Glutamatergic neuron (in vitro differentiated cells): Measurements from ENCODE around the gene AGAP4. TPM values are rescaled to one million over a fixed set of nuclear protein-coding genes. Genes with fewer than 3 reads are reported as not detected.
"Not testable (repeated sequence)": the region's sequence is repeated elsewhere in the genome, so short reads cannot be mapped to it uniquely, and the experiment has no call there.

Experiments
- DNase-seq: peaks from one replicate; pipeline ENCODE4 v3.0.0; 2022
- H3K27ac Mint-ChIP-seq: one replicate; pipeline ENCODE4 v1.8.0; 2020; ENCODE audit warnings: mild to moderate bottlenecking, mixed read lengths, inconsistent platforms; ENCODE audit not compliant: unreplicated experiment
- H3K27me3 Mint-ChIP-seq: one replicate; pipeline ENCODE4 v1.8.0; 2020; ENCODE audit warnings: mild to moderate bottlenecking, moderate library complexity, mixed read lengths, inconsistent platforms; ENCODE audit not compliant: unreplicated experiment
- H3K36me3 Mint-ChIP-seq: one replicate; pipeline ENCODE4 v1.8.0; 2020; ENCODE audit warnings: mild to moderate bottlenecking, mixed read lengths, inconsistent platforms; ENCODE audit not compliant: unreplicated experiment
- H3K4me1 Mint-ChIP-seq: one replicate; pipeline ENCODE4 v1.8.0; 2020; ENCODE audit warnings: mild to moderate bottlenecking, low read depth, mixed read lengths, inconsistent platforms; ENCODE audit not compliant: unreplicated experiment
- H3K4me3 Mint-ChIP-seq: one replicate; pipeline ENCODE4 v1.8.0; 2020; ENCODE audit warnings: mild to moderate bottlenecking, mixed read lengths, inconsistent platforms; ENCODE audit not compliant: unreplicated experiment
- H3K9me3 Mint-ChIP-seq: one replicate; pipeline ENCODE4 v1.8.0; 2020; ENCODE audit warnings: mild to moderate bottlenecking, moderate library complexity, mixed read lengths, inconsistent platforms; ENCODE audit not compliant: unreplicated experiment
- total RNA-seq: library from RNA; stranded (reverse); fragmentation: NEBNext Ultra II Directional; extraction: Animal tissue kit (Norgen Biotek cat#: 25700); gene quantifications from one replicate; pipeline ENCODE4 v1.2.1, GENCODE V29; 2021; ENCODE audit not compliant: unreplicated experiment
- TF ChIP-seq, protein P1 (sequence below): fragments of 200-600 bp; sonication (generic); IDR thresholded peaks from one replicate; pipeline ENCODE4 v1.5.0; 2021; ENCODE audit not compliant: partially characterized antibody, unreplicated experiment

AGAP4 gene
- total RNA-seq, 1 donor from 2014 or later: 37.4 TPM

DNA sequence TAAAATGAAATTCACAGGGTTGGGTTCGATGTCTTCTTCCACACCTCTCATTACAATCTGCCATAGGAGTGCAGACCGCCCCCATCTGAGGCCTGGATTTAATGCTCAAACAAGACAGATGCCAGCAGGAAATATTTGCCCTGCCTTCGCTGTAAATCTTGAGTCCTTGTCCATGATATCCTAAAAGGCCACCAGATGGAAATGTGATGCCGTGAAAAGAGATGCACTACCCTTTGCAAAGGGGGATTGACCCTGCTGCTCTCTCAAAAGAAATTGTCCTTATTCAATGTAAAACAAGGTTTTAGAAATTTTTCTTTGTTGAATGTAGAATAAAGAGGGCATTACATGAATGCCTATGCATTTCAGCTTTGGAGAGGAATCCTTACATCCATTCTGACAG is 37.5 kb downstream of the AGAP4 start:
- Mint-ChIP-seq H3K27ac (no peak overlapping the region), H3K9me3 (no peaks in the 10 kb centered on the region), H3K4me1 (no peaks in the 10 kb centered on the region), H3K27me3 (no peaks in the 10 kb centered on the region), H3K36me3 (no peaks in the 10 kb centered on the region), H3K4me3 (no peak overlapping the region)
- TF ChIP-seq, protein P1, sequence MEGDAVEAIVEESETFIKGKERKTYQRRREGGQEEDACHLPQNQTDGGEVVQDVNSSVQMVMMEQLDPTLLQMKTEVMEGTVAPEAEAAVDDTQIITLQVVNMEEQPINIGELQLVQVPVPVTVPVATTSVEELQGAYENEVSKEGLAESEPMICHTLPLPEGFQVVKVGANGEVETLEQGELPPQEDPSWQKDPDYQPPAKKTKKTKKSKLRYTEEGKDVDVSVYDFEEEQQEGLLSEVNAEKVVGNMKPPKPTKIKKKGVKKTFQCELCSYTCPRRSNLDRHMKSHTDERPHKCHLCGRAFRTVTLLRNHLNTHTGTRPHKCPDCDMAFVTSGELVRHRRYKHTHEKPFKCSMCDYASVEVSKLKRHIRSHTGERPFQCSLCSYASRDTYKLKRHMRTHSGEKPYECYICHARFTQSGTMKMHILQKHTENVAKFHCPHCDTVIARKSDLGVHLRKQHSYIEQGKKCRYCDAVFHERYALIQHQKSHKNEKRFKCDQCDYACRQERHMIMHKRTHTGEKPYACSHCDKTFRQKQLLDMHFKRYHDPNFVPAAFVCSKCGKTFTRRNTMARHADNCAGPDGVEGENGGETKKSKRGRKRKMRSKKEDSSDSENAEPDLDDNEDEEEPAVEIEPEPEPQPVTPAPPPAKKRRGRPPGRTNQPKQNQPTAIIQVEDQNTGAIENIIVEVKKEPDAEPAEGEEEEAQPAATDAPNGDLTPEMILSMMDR: no peak
- DNase-seq: no peak

DNA sequence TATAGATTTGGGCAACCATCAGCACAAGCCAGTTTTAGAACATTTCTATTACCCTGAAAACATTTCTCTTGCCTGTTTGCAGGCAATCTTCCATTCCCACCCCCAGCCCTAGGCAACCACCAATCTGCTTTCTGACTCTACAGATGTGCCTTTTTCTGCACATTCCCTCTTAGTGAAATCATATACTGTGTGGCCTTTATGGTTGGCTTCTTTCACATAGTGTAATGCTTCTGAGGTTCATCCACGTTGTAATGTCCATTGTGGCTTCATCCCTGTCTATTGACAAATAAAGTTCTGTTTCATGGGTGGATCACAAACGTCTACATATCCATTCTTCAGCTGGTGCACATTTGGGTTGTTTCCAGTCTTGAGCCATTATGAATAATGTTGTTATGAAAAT is 42.3 kb downstream of the AGAP4 start:
- not testable (repeated sequence) for H3K36me3 Mint-ChIP-seq, H3K4me1 Mint-ChIP-seq, H3K27me3 Mint-ChIP-seq, H3K4me3 Mint-ChIP-seq, DNase-seq, H3K27ac Mint-ChIP-seq, H3K9me3 Mint-ChIP-seq

DNA sequence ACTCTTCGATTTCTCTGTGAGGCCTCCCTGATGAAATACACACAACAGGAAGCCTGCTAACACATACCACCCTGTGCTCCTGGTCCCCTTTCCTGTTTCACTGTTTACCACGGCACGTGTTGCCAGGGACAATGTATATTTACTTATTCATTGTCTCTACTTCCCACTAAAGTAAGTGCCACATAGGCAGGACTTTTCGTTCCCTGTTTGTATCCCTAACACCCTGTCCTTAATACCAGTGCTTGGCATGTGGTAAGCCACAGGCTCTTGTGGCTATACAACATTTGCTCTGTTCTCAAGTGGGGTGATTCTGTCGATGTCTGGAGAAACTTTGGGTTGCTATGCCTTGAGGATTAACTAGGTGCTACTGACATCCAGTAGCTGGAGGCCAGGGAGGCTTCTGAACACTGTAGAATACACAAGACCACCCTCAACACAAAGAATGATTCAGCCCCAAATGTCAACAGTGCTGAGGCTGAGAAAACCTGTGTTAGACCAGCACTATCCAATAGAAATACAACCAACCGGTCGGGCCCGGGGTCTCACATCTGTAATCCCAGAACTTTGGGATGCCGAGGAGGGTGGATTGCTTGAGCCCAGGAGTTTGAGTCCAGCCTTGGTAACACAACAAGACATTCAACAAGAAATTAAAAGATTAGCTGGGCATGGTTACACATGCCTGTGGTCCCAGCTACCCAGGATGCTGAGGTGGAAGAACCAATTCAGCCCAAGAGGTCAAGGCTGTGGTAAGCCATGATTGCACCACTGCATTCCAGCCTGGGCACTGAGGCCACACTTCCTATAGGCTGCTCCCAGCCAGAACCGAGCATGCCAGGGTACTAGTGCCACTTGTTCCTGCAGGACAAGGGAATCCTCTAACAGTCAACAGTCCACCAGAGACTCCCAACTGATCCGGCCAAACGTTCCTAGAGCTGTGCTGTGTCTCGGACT is 44.0 kb downstream of the AGAP4 start:
- DNase-seq, H3K27me3 Mint-ChIP-seq, H3K36me3 Mint-ChIP-seq, H3K27ac Mint-ChIP-seq, H3K4me3 Mint-ChIP-seq, H3K4me1 Mint-ChIP-seq, H3K9me3 Mint-ChIP-seq: not testable (repeated sequence)

DNA sequence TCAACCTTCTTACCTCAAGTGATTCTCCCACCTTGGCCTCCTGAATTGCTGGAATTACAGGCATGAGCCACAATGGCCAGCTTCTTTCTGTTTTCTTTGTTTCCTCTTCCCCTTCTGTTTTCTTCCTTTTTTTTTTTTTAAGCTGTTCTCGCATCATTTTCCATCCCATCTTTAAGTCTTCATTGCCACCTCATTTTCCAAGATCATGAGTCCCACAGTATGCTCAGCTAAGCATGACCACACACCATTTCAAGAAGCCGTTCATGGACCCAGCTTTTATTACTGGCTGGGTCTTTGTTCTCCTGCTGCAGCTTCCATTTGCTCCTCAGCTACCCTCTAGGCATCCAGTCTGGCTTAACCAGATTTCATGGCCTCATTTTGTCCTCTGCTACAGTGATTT is 52.5 kb downstream of the AGAP4 start:
- not testable (repeated sequence) for DNase-seq, H3K27me3 Mint-ChIP-seq, H3K9me3 Mint-ChIP-seq, H3K36me3 Mint-ChIP-seq, H3K4me1 Mint-ChIP-seq, H3K27ac Mint-ChIP-seq, H3K4me3 Mint-ChIP-seq

DNA sequence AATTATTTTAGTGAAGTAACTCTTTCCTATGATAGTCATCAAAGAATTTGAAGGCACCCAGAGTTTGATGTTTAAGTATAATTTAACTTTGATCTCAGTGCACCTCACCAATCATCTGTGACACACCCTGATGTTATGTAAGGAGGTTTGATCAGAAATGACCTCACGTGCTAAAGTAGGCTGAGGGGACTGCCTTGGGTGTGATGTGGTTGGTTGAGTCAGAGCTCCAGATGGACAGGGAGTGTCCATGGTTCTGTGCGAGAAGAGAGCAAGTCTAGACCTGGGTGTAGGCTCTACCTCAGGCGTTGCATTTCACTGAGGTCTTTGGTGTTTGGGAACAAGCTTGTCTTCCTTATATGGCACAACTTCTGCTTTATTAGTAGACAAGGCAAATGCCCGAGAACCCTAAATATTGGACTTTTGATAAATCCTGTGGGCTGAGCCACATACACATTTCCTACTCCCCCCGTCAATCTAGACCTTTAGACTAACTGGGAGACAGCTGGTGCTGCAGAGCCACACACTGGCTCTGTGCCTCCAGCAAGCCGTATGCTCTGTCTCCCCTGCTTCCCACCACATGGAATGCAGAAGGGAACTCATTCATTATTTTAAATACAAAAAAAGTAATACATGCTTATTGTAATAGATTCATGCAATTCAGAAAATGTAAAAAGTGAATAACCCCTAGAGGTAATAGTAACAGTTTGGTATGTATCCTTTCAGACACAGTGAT is 56.4 kb downstream of the AGAP4 start:
- not testable (repeated sequence) for DNase-seq, H3K27ac Mint-ChIP-seq, H3K9me3 Mint-ChIP-seq, H3K27me3 Mint-ChIP-seq, H3K4me3 Mint-ChIP-seq, H3K4me1 Mint-ChIP-seq, H3K36me3 Mint-ChIP-seq

DNA sequence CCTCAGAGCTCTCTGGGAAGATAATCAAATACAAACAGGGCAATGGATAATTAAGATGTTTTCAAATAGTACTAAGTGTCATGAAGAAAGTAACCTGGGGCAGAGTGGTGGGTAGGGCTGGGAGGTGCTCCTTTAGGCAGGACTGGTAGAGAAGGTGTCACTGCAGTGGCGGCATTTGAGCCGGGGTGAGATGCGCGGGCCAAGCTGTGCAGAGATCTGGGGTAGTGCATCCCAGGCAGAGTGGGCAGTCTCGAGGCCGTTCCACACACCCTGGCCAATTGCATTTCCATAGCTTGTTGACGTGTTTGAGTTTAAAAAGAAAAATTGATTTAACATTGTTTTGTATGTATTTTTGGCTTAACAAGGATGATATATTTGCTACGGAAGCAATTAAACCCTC is 57.3 kb downstream of the AGAP4 start:
- not testable (repeated sequence) for H3K9me3 Mint-ChIP-seq, H3K4me1 Mint-ChIP-seq, H3K27ac Mint-ChIP-seq, H3K36me3 Mint-ChIP-seq, H3K27me3 Mint-ChIP-seq, DNase-seq, H3K4me3 Mint-ChIP-seq

DNA sequence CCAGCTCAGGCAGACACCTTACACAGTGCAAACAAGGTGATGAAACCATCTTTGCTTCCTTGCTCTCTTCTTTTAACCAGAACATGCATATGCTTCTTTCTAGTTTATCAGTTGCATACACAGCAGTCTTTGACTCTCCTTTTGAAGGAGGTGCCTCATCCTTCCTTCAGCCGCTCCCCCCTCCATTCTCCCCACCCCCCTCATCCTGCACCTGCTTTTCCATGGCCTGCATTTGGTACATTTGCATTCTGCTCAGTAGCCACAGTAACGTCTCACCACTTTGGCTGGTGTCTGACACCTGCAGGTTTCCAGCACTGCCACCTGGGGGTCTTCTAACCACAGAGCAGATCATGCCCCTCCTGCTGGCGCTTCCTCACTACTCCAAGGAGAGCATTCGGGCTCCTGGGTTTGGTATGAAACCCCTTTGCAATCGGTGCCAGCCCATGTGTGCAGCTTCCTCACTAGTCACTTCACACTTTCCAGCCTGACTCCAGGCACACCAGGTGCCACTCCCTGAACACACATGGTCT is 60.0 kb downstream of the AGAP4 start:
- H3K36me3 Mint-ChIP-seq, H3K4me1 Mint-ChIP-seq, H3K27me3 Mint-ChIP-seq, H3K9me3 Mint-ChIP-seq, H3K27ac Mint-ChIP-seq, DNase-seq, H3K4me3 Mint-ChIP-seq: not testable (repeated sequence)

DNA sequence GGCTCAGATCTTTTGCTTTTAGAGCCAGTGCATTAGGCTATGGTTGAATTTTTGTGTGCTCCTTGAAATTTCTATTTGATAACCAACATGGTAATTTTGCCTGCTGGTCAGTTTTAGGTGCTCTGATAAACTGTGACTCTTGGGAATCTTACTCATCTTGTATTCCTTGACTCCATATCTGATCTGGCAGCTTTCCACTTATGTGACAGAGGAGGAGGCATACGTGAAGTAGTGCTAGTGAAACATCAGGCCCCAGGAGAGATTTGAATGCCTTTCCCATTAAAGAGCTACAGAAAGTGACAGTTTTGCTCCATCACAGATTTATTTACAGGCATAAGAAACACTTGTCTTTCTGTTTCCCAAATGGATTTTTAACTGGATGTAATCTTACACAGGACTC is 61.1 kb downstream of the AGAP4 start:
- not testable (repeated sequence) for H3K27ac Mint-ChIP-seq, H3K27me3 Mint-ChIP-seq, H3K4me3 Mint-ChIP-seq

More for the DNA sequence above, 61.1 kb downstream of the AGAP4 start:
- H3K4me1 Mint-ChIP-seq, H3K36me3 Mint-ChIP-seq, H3K9me3 Mint-ChIP-seq, DNase-seq: not testable (repeated sequence)

Other genes starting within 250 kb of the AGAP4 start
- 33.0 TPM for gene ZFAND4, start 174.7 kb downstream of the AGAP4 start, total RNA-seq
- 86.6 TPM for gene WASHC2C, start 120.2 kb downstream of the AGAP4 start, total RNA-seq
- 56.0 TPM for gene TIMM23, start 125.0 kb upstream of the AGAP4 start, total RNA-seq
- gene NCOA4, start 183.1 kb upstream of the AGAP4 start, total RNA-seq: 90.5 TPM
- not detected for gene MSMB, start 198.8 kb upstream of the AGAP4 start, total RNA-seq